HFFc6 (cell line): Measurements from ENCODE around the gene KRT81. TPM values are rescaled to one million over a fixed set of nuclear protein-coding genes. Genes with fewer than 3 reads are reported as not detected.

ENCODE experiments used
- DNase-seq: peaks from one replicate; pipeline ENCODE4 v3.0.0-alpha.2; 2018
- H3K27ac Mint-ChIP-seq: 2 replicates; pipeline ENCODE4 v1.8.0; 2020; ENCODE audit warnings: mild to moderate bottlenecking, mixed read lengths
- H3K27me3 Mint-ChIP-seq: 2 replicates; pipeline ENCODE4 v1.8.0; 2021; ENCODE audit warnings: mild to moderate bottlenecking, moderate library complexity, mixed read lengths; ENCODE audit not compliant: insufficient read depth
- H3K36me3 Mint-ChIP-seq: 2 replicates; pipeline ENCODE4 v1.8.0; 2021; ENCODE audit warnings: low read depth, mixed read lengths
- H3K4me1 Mint-ChIP-seq: 2 replicates; pipeline ENCODE4 v1.8.0; 2020; ENCODE audit warnings: low read depth, mixed read lengths
- H3K4me3 Mint-ChIP-seq: 2 replicates; pipeline ENCODE4 v1.8.0; 2020; ENCODE audit warnings: mild to moderate bottlenecking, moderate library complexity, mixed read lengths
- H3K9me3 Mint-ChIP-seq: 2 replicates; pipeline ENCODE4 v1.8.0; 2020; ENCODE audit warnings: mild to moderate bottlenecking, mixed read lengths
- CTCF ChIP-seq: fragments of 200-600 bp; sonication (generic); IDR thresholded peaks from 2 replicates; pipeline ENCODE4 v1.5.0; 2021; ENCODE audit warnings: antibody characterized with exemption, mild to moderate bottlenecking
- total RNA-seq, 6 experiments: library from RNA; stranded (reverse); fragmentation: NEBNext Ultra II Directional; extraction: Animal tissue kit (Norgen Biotek cat#: 25700); gene quantifications; 2 replicates in 1 of 6; 3 replicates in 5 of 6; pipeline ENCODE4 v1.2.3, GENCODE V29; 2021

KRT81 gene
- total RNA-seq, 6 experiments from 2014 or later, result 0.34 to 0.84 (median 0.70) TPM

GRCh38 chr12:52238916-52239646, 52.3 kb downstream of the KRT81 start:
- Mint-ChIP-seq H3K27ac (no peak overlapping the region; the same call in 1 of the 2 replicates), H3K4me3 (no peak overlapping the region), H3K27me3 (no peaks in the 10 kb centered on the region), H3K4me1 (peaks cover 51% of the 10 kb centered on the region), H3K36me3 (no peaks in the 10 kb centered on the region), H3K9me3 (no peaks in the 10 kb centered on the region)
- no peak for TF ChIP-seq CTCF
- no peak for DNase-seq

- no peak overlapping the region for H3K27ac Mint-ChIP-seq
- peaks cover 2% of the 10 kb centered on the region; the same call in 1 of the 2 replicates for H3K27me3 Mint-ChIP-seq
- TF ChIP-seq CTCF, result no peak
- H3K9me3 Mint-ChIP-seq, result no peaks in the 10 kb centered on the region
- no peak overlapping the region for H3K4me3 Mint-ChIP-seq
- no peak for DNase-seq
- H3K4me1 Mint-ChIP-seq, result peaks cover 43% of the 10 kb centered on the region
- no peaks in the 10 kb centered on the region for H3K36me3 Mint-ChIP-seq
These were observed 53.0 kb downstream of the KRT81 start for GRCh38 chr12:52238207-52238840.

GRCh38 chr12:52236386-52237050, 54.8 kb downstream of the KRT81 start:
- H3K36me3 Mint-ChIP-seq, result no peaks in the 10 kb centered on the region

More at GRCh38 chr12:52236386-52237050, 54.8 kb downstream of the KRT81 start:
- Mint-ChIP-seq H3K4me1 (peaks cover 45% of the 10 kb centered on the region), H3K27me3 (peaks cover 2% of the 10 kb centered on the region; the same call in 1 of the 2 replicates), H3K27ac (no peak overlapping the region), H3K4me3 (no peak overlapping the region), H3K9me3 (no peaks in the 10 kb centered on the region)
- no peak for DNase-seq
- TF ChIP-seq CTCF, result no peak

Other genes with a start within 250 kb of the KRT81 start
- 10 to 100 TPM; 10.3 to 46.6 (median 43.6) TPM for gene NR4A1, start 240.1 kb downstream of the KRT81 start, total RNA-seq
- gene ATG101, start 221.6 kb downstream of the KRT81 start, total RNA-seq, result 10 to 100 TPM; 62.1 to 73.6 (median 66.6) TPM
- not detected for gene SMIM41, start 211.8 kb downstream of the KRT81 start, total RNA-seq
- gene KRT80, start 99.5 kb downstream of the KRT81 start, total RNA-seq, result 1 to 10 TPM; 2.3 to 3.7 (median 2.8) TPM
- 100 to 1,000 TPM in 2 of 6 experiments, 10 to 100 TPM in 4; 62.7 to 379 (median 67.5) TPM for gene KRT7, start 58.3 kb downstream of the KRT81 start, total RNA-seq
- gene KRT86, start 16.9 kb downstream of the KRT81 start, total RNA-seq, result under 1 TPM in 5 of 6 experiments, not detected in 1; 0.15 to 0.26 (median 0.19) TPM
- not detected for gene KRT83, start 29.9 kb upstream of the KRT81 start, total RNA-seq
- not detected for gene KRT85, start 75.9 kb upstream of the KRT81 start, total RNA-seq
- gene KRT84, start 94.1 kb upstream of the KRT81 start, total RNA-seq, result not detected
- gene KRT82, start 114.8 kb upstream of the KRT81 start, total RNA-seq, result not detected
- gene KRT75, start 142.8 kb upstream of the KRT81 start, total RNA-seq, result not detected
- gene KRT6B, start 160.6 kb upstream of the KRT81 start, total RNA-seq, result not detected
- gene KRT6C, start 182.3 kb upstream of the KRT81 start, total RNA-seq, result not detected
- gene KRT6A, start 201.7 kb upstream of the KRT81 start, total RNA-seq, result not detected
- not detected for gene KRT5, start 228.9 kb upstream of the KRT81 start, total RNA-seq